ENCODE results near the gene IFITM2. TPM values are rescaled to one million over a fixed set of nuclear protein-coding genes. Genes with fewer than 3 reads are reported as not detected.

Gene IFITM2
- polyA plus RNA-seq, 3 donors from 2014 or later = 4,348 to 7,867 (median 6,958) TPM

Other genes starting within 250 kb of the IFITM2 start
- gene SCGB1C1, start 114.7 kb upstream of the IFITM2 start, polyA plus RNA-seq = not detected
- 10 to 100 TPM; 12.1 to 39.5 (median 24.6) TPM for gene BET1L, start 100.4 kb upstream of the IFITM2 start, polyA plus RNA-seq
- gene RIC8A, start 100.1 kb upstream of the IFITM2 start, polyA plus RNA-seq = 100 to 1,000 TPM in 2 of 3 donors, 10 to 100 TPM in 1; 91.0 to 132 (median 106) TPM
- 10 to 100 TPM in 1 of 3 donors, 1 to 10 TPM in 2; 6.7 to 11.1 (median 7.4) TPM for gene SIRT3, start 71.5 kb upstream of the IFITM2 start, polyA plus RNA-seq
- gene PSMD13, start 70.8 kb upstream of the IFITM2 start, polyA plus RNA-seq = 100 to 1,000 TPM; 257 to 353 (median 345) TPM
- gene NLRP6, start 29.4 kb upstream of the IFITM2 start, polyA plus RNA-seq = 1 to 10 TPM in 2 of 3 donors, not detected in 1; 1.6 to 5.1 TPM
- gene PGGHG, start 18.7 kb upstream of the IFITM2 start, polyA plus RNA-seq = 10 to 100 TPM in 2 of 3 donors, 1 to 10 TPM in 1; 8.1 to 17.4 (median 11.4) TPM
- not detected for gene IFITM5, start 8.3 kb upstream of the IFITM2 start, polyA plus RNA-seq
- gene IFITM1, start 6.2 kb downstream of the IFITM2 start, polyA plus RNA-seq = 1,000 to 10,000 TPM; 2,792 to 4,533 (median 3,562) TPM
- 100 to 1,000 TPM; 138 to 675 (median 423) TPM for gene IFITM3, start 13.0 kb downstream of the IFITM2 start, polyA plus RNA-seq
- gene B4GALNT4, start 61.7 kb downstream of the IFITM2 start, polyA plus RNA-seq = under 1 TPM in 1 of 3 donors, not detected in 2; 0.53 TPM
- gene PKP3, start 86.4 kb downstream of the IFITM2 start, polyA plus RNA-seq = under 1 TPM in 1 of 3 donors, not detected in 2; 0.36 TPM
- gene SIGIRR, start 107.2 kb downstream of the IFITM2 start, polyA plus RNA-seq = 100 to 1,000 TPM; 238 to 392 (median 259) TPM
- gene ANO9, start 134.2 kb downstream of the IFITM2 start, polyA plus RNA-seq = 1 to 10 TPM in 2 of 3 donors, not detected in 1; 2.3 to 4.4 TPM
- 10 to 100 TPM; 11.5 to 17.3 (median 16.1) TPM for gene PTDSS2, start 142.5 kb downstream of the IFITM2 start, polyA plus RNA-seq
- gene RNH1, start 199.4 kb downstream of the IFITM2 start, polyA plus RNA-seq = 100 to 1,000 TPM; 164 to 180 (median 168) TPM
- 10 to 100 TPM; 16.7 to 26.8 (median 18.6) TPM for gene HRAS, start 227.8 kb downstream of the IFITM2 start, polyA plus RNA-seq
- gene LRRC56, start 229.7 kb downstream of the IFITM2 start, polyA plus RNA-seq = under 1 TPM in 2 of 3 donors, not detected in 1; 0.27 to 0.89 TPM

All from immature natural killer cell (primary cell).